ENCODE data around the gene ANO3.

The ANO3 gene

GRCh38 chr11:26326793-26327400, 5.0 kb upstream of the ANO3 start:
- Histone ChIP-seq H3K4me1 (ENCODE audit: insufficient read depth, low read length) (peaks cover 32% of the 10 kb centered on the region), H2AFZ (ENCODE audit: low read depth, low read length) (no peak overlapping the region), H3K4me3 (ENCODE audit: low read length) (no peak overlapping the region), H3K36me3 (ENCODE audit: insufficient read depth, low read length) (no peaks in the 10 kb centered on the region), H3K9me3 (ENCODE audit: low read length) (no peaks in the 10 kb centered on the region), H3K27me3 (ENCODE audit: insufficient read depth, low read length) (no peaks in the 10 kb centered on the region)

DNA sequence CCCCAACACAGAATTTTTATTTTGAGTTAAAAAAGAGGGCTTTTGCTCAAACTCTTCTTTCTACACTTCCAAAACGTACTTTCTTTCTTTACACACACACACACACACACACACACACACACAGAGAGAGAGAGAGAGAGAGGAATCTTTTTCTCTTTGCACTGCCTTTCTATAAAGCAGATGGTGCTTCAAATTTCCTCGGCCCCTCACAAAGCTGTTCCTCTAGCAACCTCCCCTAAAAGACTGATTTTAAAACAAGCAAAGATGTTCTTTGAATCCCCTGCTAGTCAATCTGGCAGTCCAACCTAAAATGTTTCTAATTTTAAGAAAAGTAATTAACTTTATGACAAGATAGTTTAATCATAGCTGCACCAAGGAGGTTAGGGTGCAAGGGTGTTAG, 2.7 kb upstream of the ANO3 start:
- H3K27me3 ChIP-seq (ENCODE audit: insufficient read depth, low read length): no peaks in the 10 kb centered on the region
- no peak overlapping the region for H3K4me3 ChIP-seq (ENCODE audit: low read length)
- no peaks in the 10 kb centered on the region for H3K36me3 ChIP-seq (ENCODE audit: insufficient read depth, low read length)
- H2AFZ ChIP-seq (ENCODE audit: low read depth, low read length): peak overlapping the region; percentile 26
- peaks cover 43% of the 10 kb centered on the region for H3K4me1 ChIP-seq (ENCODE audit: insufficient read depth, low read length)
- no peaks in the 10 kb centered on the region for H3K9me3 ChIP-seq (ENCODE audit: low read length)

DNA sequence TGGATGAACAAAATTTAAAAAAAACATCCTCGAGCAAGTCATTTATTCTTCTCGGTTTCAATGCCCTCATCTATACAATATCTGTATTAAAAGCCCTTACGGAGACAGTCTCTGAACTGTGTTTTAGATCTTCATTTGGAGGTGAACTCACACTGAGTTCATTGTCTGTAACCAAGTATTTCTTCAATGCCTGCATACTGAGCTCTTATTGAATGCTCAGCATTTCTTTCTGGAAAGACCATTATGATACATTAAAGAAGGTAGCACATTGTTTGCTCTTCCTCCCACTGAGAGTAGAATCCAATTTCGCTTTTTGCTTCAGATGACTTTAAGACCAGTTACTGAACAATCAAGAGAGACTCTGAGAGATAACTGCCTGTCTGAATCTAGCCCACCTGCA, 1.7 kb upstream of the ANO3 start:
- H3K36me3 ChIP-seq (ENCODE audit: insufficient read depth, low read length): no peaks in the 10 kb centered on the region
- no peaks in the 10 kb centered on the region for H3K27me3 ChIP-seq (ENCODE audit: insufficient read depth, low read length)
- no peak overlapping the region for H3K4me3 ChIP-seq (ENCODE audit: low read length)
- no peaks in the 10 kb centered on the region for H3K9me3 ChIP-seq (ENCODE audit: low read length)
- H2AFZ ChIP-seq (ENCODE audit: low read depth, low read length): peak overlapping the region; percentile 5
- H3K4me1 ChIP-seq (ENCODE audit: insufficient read depth, low read length): peaks cover 46% of the 10 kb centered on the region

DNA sequence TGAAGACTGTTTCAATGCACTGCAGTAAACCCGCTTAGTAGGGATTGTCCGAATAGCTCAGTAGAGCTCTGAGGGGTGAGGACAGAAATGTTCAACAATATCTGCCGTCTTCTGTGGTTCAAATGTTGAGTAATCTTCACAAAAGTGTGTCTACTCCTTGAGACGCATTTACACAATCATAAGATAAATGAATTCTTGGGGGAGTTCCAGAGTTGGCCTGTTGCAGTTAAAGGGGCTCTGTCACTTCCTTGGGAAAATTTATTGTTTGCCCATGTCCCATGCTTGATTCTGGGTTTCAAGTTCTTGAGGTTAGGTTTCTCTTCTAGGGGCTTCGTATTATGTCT, 614 bp downstream of the ANO3 start:
- H3K4me3 ChIP-seq (ENCODE audit: low read length): peak overlapping the region; percentile 45
- no peaks in the 10 kb centered on the region for H3K36me3 ChIP-seq (ENCODE audit: insufficient read depth, low read length)
- H3K9me3 ChIP-seq (ENCODE audit: low read length): no peaks in the 10 kb centered on the region
- H3K4me1 ChIP-seq (ENCODE audit: insufficient read depth, low read length): peaks cover 46% of the 10 kb centered on the region
- H2AFZ ChIP-seq (ENCODE audit: low read depth, low read length): no peak overlapping the region
- no peaks in the 10 kb centered on the region for H3K27me3 ChIP-seq (ENCODE audit: insufficient read depth, low read length)

DNA sequence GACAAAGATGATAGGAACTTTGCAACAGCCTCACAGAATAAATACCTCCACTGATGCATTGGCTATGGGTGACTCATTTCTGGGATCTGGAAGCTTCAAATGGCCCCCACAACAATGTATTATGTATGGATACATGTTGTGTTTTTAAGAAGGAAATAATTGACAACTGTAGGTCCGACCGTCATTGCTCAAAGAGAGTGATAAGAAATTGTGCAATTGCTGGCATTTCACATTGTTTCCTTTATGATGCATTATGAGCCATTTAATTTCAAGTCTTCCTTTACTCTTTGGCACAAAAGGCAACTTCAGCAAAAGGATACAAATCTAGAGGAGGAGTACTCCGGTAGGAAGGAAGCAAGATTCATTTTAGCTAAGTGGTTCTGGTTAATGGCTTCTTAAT, 2.0 kb downstream of the ANO3 start:
- Histone ChIP-seq H3K4me3 (ENCODE audit: low read length) (no peak overlapping the region), H3K27me3 (ENCODE audit: insufficient read depth, low read length) (no peaks in the 10 kb centered on the region), H3K9me3 (ENCODE audit: low read length) (no peaks in the 10 kb centered on the region), H2AFZ (ENCODE audit: low read depth, low read length) (peak overlapping the region; percentile 88), H3K4me1 (ENCODE audit: insufficient read depth, low read length) (peaks cover 38% of the 10 kb centered on the region), H3K36me3 (ENCODE audit: insufficient read depth, low read length) (no peaks in the 10 kb centered on the region)

- H3K9me3 ChIP-seq (ENCODE audit: low read length): no peaks in the 10 kb centered on the region
These were observed 4.0 kb downstream of the ANO3 start for GRCh38 chr11:26335903-26336302.

DNA sequence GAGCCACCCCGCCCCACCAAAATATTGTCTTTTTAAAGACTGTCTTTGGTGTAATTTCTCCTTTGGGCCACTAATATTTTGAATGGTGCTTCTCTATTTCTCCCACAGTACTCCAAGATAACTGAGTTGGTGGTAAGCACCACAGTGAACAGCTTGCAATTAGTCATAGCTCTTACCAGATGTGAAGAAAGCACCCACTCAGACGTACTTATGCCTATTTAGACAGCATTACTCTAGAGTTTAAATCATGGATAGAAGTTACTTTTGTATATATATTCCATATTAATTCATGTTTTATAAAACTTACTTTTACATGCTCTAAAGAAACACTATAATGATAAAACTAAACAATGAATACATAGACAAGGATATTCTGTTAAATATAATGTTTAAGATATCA, 12.7 kb downstream of the ANO3 start:
- H3K36me3 ChIP-seq (ENCODE audit: insufficient read depth, low read length): no peaks in the 10 kb centered on the region

More at GRCh38 chr11:26335903-26336302, 4.0 kb downstream of the ANO3 start:
- Histone ChIP-seq H3K4me1 (ENCODE audit: insufficient read depth, low read length) (peaks cover 22% of the 10 kb centered on the region), H3K27me3 (ENCODE audit: insufficient read depth, low read length) (no peaks in the 10 kb centered on the region), H3K36me3 (ENCODE audit: insufficient read depth, low read length) (no peaks in the 10 kb centered on the region), H3K4me3 (ENCODE audit: low read length) (no peak overlapping the region), H2AFZ (ENCODE audit: low read depth, low read length) (no peak overlapping the region)

DNA sequence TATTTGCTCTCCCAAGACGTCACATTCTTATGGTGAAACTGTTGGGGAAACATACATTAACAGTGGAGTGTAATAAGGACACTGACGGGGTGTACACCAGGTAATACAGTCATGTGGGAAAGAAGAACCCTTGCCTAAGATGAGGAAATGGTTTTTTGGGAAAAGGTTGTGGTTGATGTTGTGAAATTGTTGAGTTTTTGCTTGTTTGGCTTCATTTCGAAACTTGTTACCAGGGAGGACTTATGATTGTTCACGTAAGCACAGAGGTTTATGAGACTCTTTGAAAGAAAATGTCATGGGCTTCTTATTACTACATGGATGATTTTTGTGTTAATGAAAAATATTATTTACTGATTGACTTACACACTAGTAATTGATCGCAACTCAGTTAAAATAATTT, 16.8 kb downstream of the ANO3 start:
- H2AFZ ChIP-seq (ENCODE audit: low read depth, low read length): no peak overlapping the region
- H3K9me3 ChIP-seq (ENCODE audit: low read length): no peaks in the 10 kb centered on the region
- no peaks in the 10 kb centered on the region for H3K4me1 ChIP-seq (ENCODE audit: insufficient read depth, low read length)

More for the DNA sequence above, 12.7 kb downstream of the ANO3 start:
- Histone ChIP-seq H3K4me3 (ENCODE audit: low read length) (no peak overlapping the region), H3K27me3 (ENCODE audit: insufficient read depth, low read length) (no peaks in the 10 kb centered on the region), H2AFZ (ENCODE audit: low read depth, low read length) (no peak overlapping the region), H3K9me3 (ENCODE audit: low read length) (no peaks in the 10 kb centered on the region), H3K4me1 (ENCODE audit: insufficient read depth, low read length) (no peaks in the 10 kb centered on the region)

GRCh38 chr11:26350002-26350401, 18.1 kb downstream of the ANO3 start:
- H3K9me3 ChIP-seq (ENCODE audit: low read length): no peaks in the 10 kb centered on the region
- H2AFZ ChIP-seq (ENCODE audit: low read depth, low read length): no peak overlapping the region
- no peaks in the 10 kb centered on the region for H3K36me3 ChIP-seq (ENCODE audit: insufficient read depth, low read length)
- no peaks in the 10 kb centered on the region for H3K27me3 ChIP-seq (ENCODE audit: insufficient read depth, low read length)
- H3K4me1 ChIP-seq (ENCODE audit: insufficient read depth, low read length): no peaks in the 10 kb centered on the region
- no peak overlapping the region for H3K4me3 ChIP-seq (ENCODE audit: low read length)

More for the DNA sequence above, 16.8 kb downstream of the ANO3 start:
- Histone ChIP-seq H3K36me3 (ENCODE audit: insufficient read depth, low read length) (no peaks in the 10 kb centered on the region), H3K27me3 (ENCODE audit: insufficient read depth, low read length) (no peaks in the 10 kb centered on the region), H3K4me3 (ENCODE audit: low read length) (no peak overlapping the region)

GRCh38 chr11:26353010-26353409, 21.1 kb downstream of the ANO3 start:
- no peaks in the 10 kb centered on the region for H3K9me3 ChIP-seq (ENCODE audit: low read length)
- H3K4me1 ChIP-seq (ENCODE audit: insufficient read depth, low read length): no peaks in the 10 kb centered on the region
- no peaks in the 10 kb centered on the region for H3K36me3 ChIP-seq (ENCODE audit: insufficient read depth, low read length)
- no peaks in the 10 kb centered on the region for H3K27me3 ChIP-seq (ENCODE audit: insufficient read depth, low read length)
- no peak overlapping the region for H3K4me3 ChIP-seq (ENCODE audit: low read length)
- no peak overlapping the region for H2AFZ ChIP-seq (ENCODE audit: low read depth, low read length)

GRCh38 chr11:26359055-26359454, 27.1 kb downstream of the ANO3 start:
- Histone ChIP-seq H3K9me3 (ENCODE audit: low read length) (no peaks in the 10 kb centered on the region), H3K4me3 (ENCODE audit: low read length) (no peak overlapping the region), H3K36me3 (ENCODE audit: insufficient read depth, low read length) (no peaks in the 10 kb centered on the region), H3K4me1 (ENCODE audit: insufficient read depth, low read length) (no peaks in the 10 kb centered on the region), H3K27me3 (ENCODE audit: insufficient read depth, low read length) (no peaks in the 10 kb centered on the region), H2AFZ (ENCODE audit: low read depth, low read length) (no peak overlapping the region)

DNA sequence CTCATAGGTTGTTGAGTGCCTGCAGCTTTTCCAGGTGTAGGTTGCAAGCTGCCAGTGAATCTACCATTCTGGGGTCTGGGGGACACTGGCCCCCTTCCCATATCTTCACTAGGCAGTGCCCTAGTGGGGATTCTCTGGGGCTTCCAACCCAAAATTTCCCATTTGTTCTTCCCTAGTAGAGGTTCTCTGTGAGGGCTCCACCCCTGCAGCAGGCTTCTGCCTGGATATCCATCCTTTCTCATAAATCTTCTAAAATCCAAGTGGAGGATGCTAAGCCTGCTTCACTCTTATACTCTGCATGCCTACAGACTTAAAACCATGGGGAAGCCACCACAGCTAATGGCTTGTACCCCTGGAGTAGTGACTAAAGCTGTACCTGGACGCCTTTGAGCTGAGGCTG, 33.4 kb downstream of the ANO3 start:
- no peak overlapping the region for H2AFZ ChIP-seq (ENCODE audit: low read depth, low read length)
- no peaks in the 10 kb centered on the region for H3K36me3 ChIP-seq (ENCODE audit: insufficient read depth, low read length)
- no peak overlapping the region for H3K4me3 ChIP-seq (ENCODE audit: low read length)
- H3K9me3 ChIP-seq (ENCODE audit: low read length): peaks cover 7% of the 10 kb centered on the region
- no peaks in the 10 kb centered on the region for H3K4me1 ChIP-seq (ENCODE audit: insufficient read depth, low read length)
- no peaks in the 10 kb centered on the region for H3K27me3 ChIP-seq (ENCODE audit: insufficient read depth, low read length)

DNA sequence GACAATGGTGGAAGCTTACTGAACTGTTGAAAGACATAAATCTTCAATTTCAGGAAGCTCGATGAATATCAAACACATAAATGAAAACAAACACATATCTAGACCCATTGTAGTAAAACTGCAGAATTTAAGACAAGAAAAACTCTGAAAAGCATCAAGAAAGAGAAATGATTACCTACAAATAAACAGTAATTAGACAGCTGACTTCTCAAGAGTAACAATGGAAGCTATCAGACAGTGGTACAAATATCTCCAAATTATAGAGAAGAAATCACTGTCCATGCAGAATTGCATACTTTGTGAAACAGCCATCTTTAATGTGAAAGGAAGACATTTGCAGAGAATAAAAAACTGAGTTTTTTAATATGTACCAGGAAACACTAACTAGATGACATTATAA, 45.7 kb downstream of the ANO3 start:
- H2AFZ ChIP-seq (ENCODE audit: low read depth, low read length): no peak overlapping the region
- no peaks in the 10 kb centered on the region for H3K9me3 ChIP-seq (ENCODE audit: low read length)
- no peaks in the 10 kb centered on the region for H3K27me3 ChIP-seq (ENCODE audit: insufficient read depth, low read length)
- H3K4me1 ChIP-seq (ENCODE audit: insufficient read depth, low read length): no peaks in the 10 kb centered on the region
- H3K4me3 ChIP-seq (ENCODE audit: low read length): no peak overlapping the region
- no peaks in the 10 kb centered on the region for H3K36me3 ChIP-seq (ENCODE audit: insufficient read depth, low read length)

GRCh38 chr11:26399336-26399735, 67.4 kb downstream of the ANO3 start:
- Histone ChIP-seq H3K4me1 (ENCODE audit: insufficient read depth, low read length) (no peaks in the 10 kb centered on the region), H3K36me3 (ENCODE audit: insufficient read depth, low read length) (no peaks in the 10 kb centered on the region), H3K9me3 (ENCODE audit: low read length) (no peaks in the 10 kb centered on the region), H2AFZ (ENCODE audit: low read depth, low read length) (no peak overlapping the region), H3K27me3 (ENCODE audit: insufficient read depth, low read length) (no peaks in the 10 kb centered on the region), H3K4me3 (ENCODE audit: low read length) (no peak overlapping the region)
